ENCODE results near the gene GP5.
A peak's percentile ranks its signal among the peaks of the same experiment; 100 is the strongest.

The GP5 gene

GRCh38 chr3:194399166-194399565, at the start of gene GP5:
TSS of gene GP5 (minus strand) at chr3:194399266. CDS start at chr3:194398282, 984 bp downstream.
- DNase-seq: no peak

- DNase-seq: no peak
Measured at GRCh38 chr3:194447657-194448056, 48.6 kb upstream of the GP5 start.

- DNase-seq: no peak
Measured at GRCh38 chr3:194447161-194447560, 48.1 kb upstream of the GP5 start.

- no peak for DNase-seq
Measured at GRCh38 chr3:194446754-194447153, 47.7 kb upstream of the GP5 start.

GRCh38 chr3:194446172-194446571, 47.1 kb upstream of the GP5 start:
- DNase-seq: no peak

- no peak for DNase-seq
Measured at GRCh38 chr3:194443901-194444300, 44.8 kb upstream of the GP5 start.

- no peak for DNase-seq
Measured at GRCh38 chr3:194440756-194441155, 41.7 kb upstream of the GP5 start.

- no peak for DNase-seq
Measured at GRCh38 chr3:194439881-194440550, 41.0 kb upstream of the GP5 start.

GRCh38 chr3:194434503-194434902, 35.4 kb upstream of the GP5 start:
- DNase-seq: no peak

- no peak for DNase-seq
Measured at GRCh38 chr3:194431554-194431953, 32.5 kb upstream of the GP5 start.

- no peak for DNase-seq
Measured at GRCh38 chr3:194425399-194425798, 26.3 kb upstream of the GP5 start.

GRCh38 chr3:194424953-194425352, 25.9 kb upstream of the GP5 start:
- DNase-seq: no peak

GRCh38 chr3:194424373-194424772, 25.3 kb upstream of the GP5 start:
- DNase-seq: no peak

- DNase-seq: no peak
Measured at GRCh38 chr3:194423317-194423716, 24.3 kb upstream of the GP5 start.

- no peak for DNase-seq
Measured at GRCh38 chr3:194422188-194422587, 23.1 kb upstream of the GP5 start.

- no peak for DNase-seq
Measured at GRCh38 chr3:194418671-194419070, 19.6 kb upstream of the GP5 start.

GRCh38 chr3:194407423-194407822, 8.4 kb upstream of the GP5 start:
- DNase-seq: no peak

- DNase-seq: no peak
Measured at GRCh38 chr3:194405766-194406165, 6.7 kb upstream of the GP5 start.

GRCh38 chr3:194404365-194405140, 5.5 kb upstream of the GP5 start:
- peak in 1 of 2 donors; percentile 43 for DNase-seq

- DNase-seq: no peak
Measured at GRCh38 chr3:194401868-194402329, 2.8 kb upstream of the GP5 start.

- no peak for DNase-seq
Measured at GRCh38 chr3:194401346-194401745, 2.3 kb upstream of the GP5 start.

- DNase-seq: no peak
Measured at GRCh38 chr3:194399874-194400411, 877 bp upstream of the GP5 start.

- peak in 1 of 2 donors; percentile 38 for DNase-seq
Measured at GRCh38 chr3:194397757-194398312, 1.2 kb downstream of the GP5 start.
